Body of pancreas (tissue), 4 donors: ENCODE data around the gene TMPRSS11E. TPM values are rescaled to one million over a fixed set of nuclear protein-coding genes. Genes with fewer than 3 reads are reported as not detected.
"Not testable (repeated sequence)": the region's sequence is repeated elsewhere in the genome, so short reads cannot be mapped to it uniquely, and the experiment has no call there.

ENCODE experiments used
- ATAC-seq: fragments of 150-250 bp; one replicate; pipeline ENCODE4 v1.9.1; 2016
- DNase-seq, 4 donors: peaks; one replicate each; pipeline ENCODE4 v3.0.0-alpha.2; 2019
- H3K27ac ChIP-seq, 4 donors: fragments of 200-600 bp; sonication (generic); 1 replicate in 3 of 4; 2 replicates in 1 of 4; pipeline versions ENCODE4 v1.5.1 to v1.6.1; 2016 to 2019; ENCODE audit warnings: mild to moderate bottlenecking in 1 of 4, mixed read lengths in 1 of 4, moderate library complexity in 1 of 4
- H3K27me3 ChIP-seq, 2 donors: fragments of 200-600 bp; sonication (generic); one replicate each; pipeline ENCODE4 v1.6.0; 2016; ENCODE audit warnings: mild to moderate bottlenecking in 1 of 2
- H3K36me3 ChIP-seq, 2 donors: fragments of 200-600 bp; sonication (generic); replicated peaks in 1 of 2; 2 replicates each; pipeline ENCODE4 v1.5.1; 2016; ENCODE audit warnings: low read depth in 2 of 2; ENCODE audit not compliant: insufficient read depth in 1 of 2
- H3K4me1 ChIP-seq: fragments of 200-600 bp; sonication (generic); one replicate; pipeline ENCODE4 v1.6.0; 2016
- H3K4me3 ChIP-seq, 2 donors: fragments of 200-600 bp; sonication (generic); 1 replicate in 1 of 2; 2 replicates in 1 of 2; pipeline ENCODE4 v1.5.1; 2016 to 2019
- H3K9me3 ChIP-seq, 3 donors: fragments of 200-600 bp; sonication (generic); 1 replicate in 2 of 3; 2 replicates in 1 of 3; pipeline ENCODE4 v1.5.1; 2016
- CTCF ChIP-seq, 7 experiments: fragments of 450-650 bp in 4 of 7; fragments of 200-600 bp in 3 of 7; sonication (generic) in 3 of 7; IDR thresholded peaks; one replicate each; pipeline ENCODE4 v1.5.1; 2016 to 2019; ENCODE audit warnings: antibody characterized with exemption in 7 of 7
- POLR2A ChIP-seq, 3 donors: fragments of 450-650 bp; IDR thresholded peaks; one replicate each; pipeline ENCODE4 v1.6.1; 2016; ENCODE audit warnings: antibody characterized with exemption in 3 of 3, mild to moderate bottlenecking in 2 of 3
- WGBS, 2 donors: methylation state at CpG; one replicate each; pipeline ENCODE4 v1.1.5; 2017; 5-methylcytosine and 5-hydroxymethylcytosine counted together
- intact Hi-C: fragments of 100-400 bp; cut with DNase I; formaldehyde crosslinking; loops from one replicate; pipeline ENCODE4 v1.15.1; 2023
- total RNA-seq, 2 donors: library from RNA; depleted of rRNA; stranded (reverse); fragments of >200 nt; gene quantifications; one replicate each; pipeline ENCODE4 v1.1.0, GENCODE V29; 2016

Gene TMPRSS11E
- total RNA-seq, 2 donors from 2014 or later, result 0.78 to 0.99 TPM

GRCh38 chr4:68406479-68406859 lies 40.8 kb upstream of the TMPRSS11E start:
- no peaks in the 10 kb centered on the region for H3K9me3 ChIP-seq
- H3K4me1 ChIP-seq, result no peaks in the 10 kb centered on the region
- DNase-seq (no peak), ATAC-seq (no peak)
- TF ChIP-seq CTCF (IDR thresholded peaks at IDR 0.05), result no peak
- no peak for TF ChIP-seq POLR2A (IDR thresholded peaks at IDR 0.05)
- H3K36me3 ChIP-seq, result no peaks in the 10 kb centered on the region
- no peak overlapping the region for H3K27ac ChIP-seq
- intact Hi-C loops, result no loop called here
- H3K4me3 ChIP-seq, result no peak overlapping the region
- H3K27me3 ChIP-seq, result no peaks in the 10 kb centered on the region
- WGBS, 2 donors, result 41 to 43% methylated on average over 3 of the region's 3 CpGs

GRCh38 chr4:68407015-68407867 lies 40.0 kb upstream of the TMPRSS11E start:
- H3K27ac ChIP-seq, ATAC-seq, H3K36me3 ChIP-seq, H3K4me3 ChIP-seq, DNase-seq, H3K9me3 ChIP-seq, H3K27me3 ChIP-seq, H3K4me1 ChIP-seq, intact Hi-C loops: not testable (repeated sequence)
- 54 to 63% methylated on average over 10 of the region's 10 CpGs for WGBS, 2 donors

GRCh38 chr4:68407868-68408190 lies 39.4 kb upstream of the TMPRSS11E start:
- 46 to 52% methylated on average over 3 of the region's 3 CpGs for WGBS, 2 donors
- H3K4me1 ChIP-seq, result no peaks in the 10 kb centered on the region
- ATAC-seq, result no peak
- no peaks in the 10 kb centered on the region for H3K36me3 ChIP-seq
- no peak overlapping the region for H3K4me3 ChIP-seq
- intact Hi-C loops, result no loop called here
- no peak overlapping the region for H3K27ac ChIP-seq
- no peaks in the 10 kb centered on the region for H3K27me3 ChIP-seq
- TF ChIP-seq POLR2A (IDR thresholded peaks at IDR 0.05) (no peak), CTCF (IDR thresholded peaks at IDR 0.05) (no peak)
- H3K9me3 ChIP-seq, result no peaks in the 10 kb centered on the region
- no peak for DNase-seq

GRCh38 chr4:68410149-68410548 lies 37.1 kb upstream of the TMPRSS11E start:
- TF ChIP-seq CTCF (IDR thresholded peaks at IDR 0.05), result no peak
- TF ChIP-seq POLR2A (IDR thresholded peaks at IDR 0.05), result no peak
- no peaks in the 10 kb centered on the region for H3K36me3 ChIP-seq
- DNase-seq, result no peak
- no peaks in the 10 kb centered on the region for H3K27me3 ChIP-seq
- no peaks in the 10 kb centered on the region for H3K4me1 ChIP-seq
- ATAC-seq, result no peak
- intact Hi-C loops, result no loop called here
- no peak overlapping the region for H3K27ac ChIP-seq
- no peak overlapping the region for H3K4me3 ChIP-seq
- 61 to 62% methylated on average over 2 of the region's 2 CpGs for WGBS, 2 donors
- H3K9me3 ChIP-seq, result no peaks in the 10 kb centered on the region

- intact Hi-C loops, result no loop called here
- Histone ChIP-seq H3K27ac (no peak overlapping the region), H3K27me3 (no peaks in the 10 kb centered on the region), H3K4me3 (no peak overlapping the region), H3K9me3 (no peaks in the 10 kb centered on the region), H3K4me1 (no peaks in the 10 kb centered on the region), H3K36me3 (no peaks in the 10 kb centered on the region)
- no peak for TF ChIP-seq CTCF (IDR thresholded peaks at IDR 0.05)
- no peak for TF ChIP-seq POLR2A (IDR thresholded peaks at IDR 0.05)
- WGBS, 2 donors, result 76 to 89% methylated on average over 1 of the region's 1 CpG
- DNase-seq (no peak), ATAC-seq (no peak)
Measured at GRCh38 chr4:68410643-68411042, 36.6 kb upstream of the TMPRSS11E start.

GRCh38 chr4:68412031-68412430 lies 35.2 kb upstream of the TMPRSS11E start:
- H3K4me3 ChIP-seq, ATAC-seq, H3K9me3 ChIP-seq, DNase-seq, H3K27ac ChIP-seq, intact Hi-C loops, H3K4me1 ChIP-seq, H3K27me3 ChIP-seq, H3K36me3 ChIP-seq: not testable (repeated sequence)
- WGBS, 2 donors, result 100% methylated on average over 2 of the region's 2 CpGs
